Measurements from ENCODE around the gene USP20. TPM values are rescaled to one million over a fixed set of nuclear protein-coding genes. Genes with fewer than 3 reads are reported as not detected.

The USP20 gene
- total RNA-seq, 1 donor from 2014 or later, result 44.3 TPM

DNA sequence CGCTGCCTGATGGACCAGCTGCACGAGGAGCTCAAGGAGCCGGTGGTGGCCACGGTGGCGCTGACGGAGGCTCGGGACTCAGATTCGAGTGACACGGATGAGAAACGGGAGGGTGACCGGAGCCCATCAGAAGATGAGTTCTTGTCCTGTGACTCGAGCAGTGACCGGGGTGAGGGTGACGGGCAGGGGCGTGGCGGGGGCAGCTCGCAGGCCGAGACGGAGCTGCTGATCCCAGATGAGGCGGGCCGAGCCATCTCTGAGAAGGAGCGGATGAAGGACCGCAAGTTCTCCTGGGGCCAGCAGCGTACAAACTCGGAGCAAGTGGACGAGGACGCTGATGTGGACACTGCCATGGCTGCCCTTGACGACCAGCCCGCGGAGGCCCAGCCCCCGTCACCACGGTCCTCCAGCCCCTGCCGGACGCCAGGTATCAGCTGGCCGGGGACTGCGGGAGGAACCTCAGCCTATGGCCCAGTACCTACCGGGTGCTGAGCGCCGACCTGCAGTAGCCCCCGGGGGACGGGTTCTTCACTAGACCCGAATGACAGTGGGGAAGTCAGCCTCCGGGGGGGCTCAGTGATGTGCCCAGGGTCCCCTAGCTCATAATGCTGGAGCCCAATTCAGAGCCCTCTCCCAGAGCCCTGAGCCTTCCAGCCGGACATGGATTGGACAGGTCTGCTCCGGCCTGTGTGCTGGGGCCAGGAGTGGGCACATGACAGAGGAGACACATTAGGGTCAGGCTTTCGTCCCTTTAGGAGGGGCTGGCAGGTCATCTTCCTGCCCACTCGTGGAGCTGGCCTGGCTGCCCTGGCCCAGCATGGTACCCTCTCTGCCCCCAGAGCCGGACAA, 33.0 kb downstream of the USP20 start:
- peak overlapping the region; percentile 61 for H3K4me3 Mint-ChIP-seq
- intact Hi-C loops (cut with micrococcal nuclease), result loop anchor here (2.0 kb wide), 1 partner anchor 17 kb away; no protein-coding TSS in a partner anchor
- no peaks in the 10 kb centered on the region for H3K27me3 Mint-ChIP-seq
- peaks cover 41% of the 10 kb centered on the region for H3K36me3 Mint-ChIP-seq (ENCODE audit: low read depth)
- DNase-seq, result no peak
- peak overlapping the region; percentile 92 for H3K27ac Mint-ChIP-seq
- H3K4me1 Mint-ChIP-seq, result peaks cover 62% of the 10 kb centered on the region
- no peaks in the 10 kb centered on the region for H3K9me3 Mint-ChIP-seq

DNA sequence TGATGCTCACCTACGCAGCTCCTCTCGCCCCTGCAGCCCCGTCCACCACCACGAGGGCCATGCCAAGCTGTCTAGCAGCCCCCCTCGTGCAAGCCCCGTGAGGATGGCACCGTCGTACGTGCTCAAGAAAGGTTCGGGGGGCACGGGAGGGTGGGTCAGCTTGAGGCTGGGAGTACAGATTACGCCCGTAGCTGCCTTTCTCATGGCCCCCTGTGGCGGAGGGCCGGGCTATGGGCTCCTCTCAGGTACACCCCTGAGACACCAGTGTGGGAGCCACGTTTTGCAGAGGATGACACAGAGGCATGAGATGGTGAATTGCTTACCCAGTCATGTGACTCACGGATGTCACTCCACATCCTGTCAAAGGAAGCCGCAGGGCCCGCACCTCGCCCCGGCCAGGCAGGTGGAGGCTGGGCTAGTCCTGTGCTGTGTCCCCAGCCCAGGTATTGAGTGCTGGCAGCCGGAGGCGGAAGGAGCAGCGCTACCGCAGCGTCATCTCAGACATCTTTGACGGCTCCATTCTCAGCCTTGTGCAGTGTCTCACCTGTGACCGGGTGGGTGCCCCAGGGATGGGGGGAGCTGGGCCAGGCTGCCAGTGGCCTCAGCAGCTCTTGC, 33.7 kb downstream of the USP20 start:
- intact Hi-C loops (cut with micrococcal nuclease), result loop anchor here (1.0 to 2.0 kb wide), 2 partner anchors 16 to 34 kb away; partner anchors contain the start of genes C9orf78 and USP20
- Mint-ChIP-seq H3K27ac (peak overlapping the region; percentile 92), H3K4me1 (peaks cover 56% of the 10 kb centered on the region)

DNA sequence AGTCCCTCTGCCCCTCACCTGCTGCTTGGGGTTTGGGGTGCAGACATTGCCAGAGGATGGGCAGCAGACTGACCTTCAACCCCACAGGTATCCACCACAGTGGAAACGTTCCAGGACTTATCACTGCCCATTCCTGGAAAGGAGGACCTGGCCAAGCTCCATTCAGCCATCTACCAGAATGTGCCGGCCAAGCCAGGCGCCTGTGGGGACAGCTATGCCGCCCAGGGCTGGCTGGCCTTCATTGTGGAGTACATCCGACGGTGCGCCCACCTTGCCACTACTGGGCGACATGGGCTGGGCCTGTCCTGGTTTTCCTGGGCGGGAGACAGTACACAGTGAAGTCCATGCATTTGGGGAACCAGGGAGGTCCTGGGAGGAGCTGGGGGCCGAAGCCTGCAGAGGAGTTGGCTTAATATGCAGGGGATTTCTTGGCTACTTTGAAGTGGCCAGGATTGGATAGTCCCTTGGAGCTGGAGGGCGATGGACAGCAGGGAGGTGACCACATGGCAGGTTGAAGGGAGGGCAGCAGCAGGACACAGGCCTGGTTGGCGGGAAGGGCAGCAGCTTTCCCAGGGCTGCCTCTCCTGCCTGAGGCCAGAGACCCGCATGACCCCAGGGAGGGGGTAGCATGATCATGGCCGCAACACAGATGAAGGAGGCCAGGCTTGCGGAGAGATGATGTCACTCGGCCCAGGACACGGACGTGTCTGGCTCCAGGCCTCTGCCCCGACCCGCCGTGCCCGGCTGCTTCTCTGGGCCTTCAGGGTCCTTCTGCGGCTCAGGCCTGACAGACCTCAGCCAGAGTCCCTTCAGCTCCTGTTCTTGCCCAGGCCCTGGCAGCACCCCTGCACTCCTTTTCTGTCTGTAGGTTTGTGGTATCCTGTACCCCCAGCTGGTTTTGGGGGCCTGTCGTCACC, 34.6 kb downstream of the USP20 start:
- no peaks in the 10 kb centered on the region for H3K9me3 Mint-ChIP-seq
- peak overlapping the region; percentile 92 for H3K27ac Mint-ChIP-seq
- H3K36me3 Mint-ChIP-seq (ENCODE audit: low read depth), result peaks cover 43% of the 10 kb centered on the region
- peak; percentile 60 for DNase-seq
- H3K27me3 Mint-ChIP-seq, result no peaks in the 10 kb centered on the region
- peak overlapping the region; percentile 61 for H3K4me3 Mint-ChIP-seq
- intact Hi-C loops (cut with micrococcal nuclease), result loop anchor here (1.0 to 2.0 kb wide), 2 partner anchors 15 to 35 kb away; partner anchors contain the start of genes C9orf78 and USP20
- H3K4me1 Mint-ChIP-seq, result peaks cover 53% of the 10 kb centered on the region

More for the DNA sequence above, 33.7 kb downstream of the USP20 start:
- Mint-ChIP-seq H3K9me3 (no peaks in the 10 kb centered on the region), H3K4me3 (peak overlapping the region; percentile 61), H3K27me3 (no peaks in the 10 kb centered on the region), H3K36me3 (ENCODE audit: low read depth) (peaks cover 39% of the 10 kb centered on the region)
- DNase-seq, result peak; percentile 96

DNA sequence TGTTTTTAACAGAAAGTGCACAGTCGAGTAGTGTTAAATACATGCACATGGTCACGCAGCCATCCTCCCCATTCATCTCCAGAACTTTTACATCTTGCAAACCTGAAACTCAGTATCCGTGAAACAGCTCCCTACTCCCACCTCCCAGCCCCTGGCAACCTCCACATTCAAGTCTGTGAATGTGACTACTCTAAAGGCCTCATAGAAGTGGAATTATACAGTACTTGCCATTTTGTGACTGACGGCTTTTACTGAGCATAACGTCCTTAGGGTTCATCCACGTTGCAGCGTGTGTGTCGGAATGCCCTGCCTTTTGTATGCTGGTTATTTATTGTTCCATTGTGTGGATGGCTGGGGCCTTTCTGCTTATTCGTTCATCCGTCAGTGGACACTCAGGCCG, 35.8 kb downstream of the USP20 start:
- Mint-ChIP-seq H3K27me3 (no peaks in the 10 kb centered on the region), H3K4me1 (peaks cover 47% of the 10 kb centered on the region), H3K36me3 (ENCODE audit: low read depth) (peaks cover 37% of the 10 kb centered on the region), H3K27ac (peak overlapping the region; percentile 42), H3K9me3 (no peaks in the 10 kb centered on the region), H3K4me3 (no peak overlapping the region)
- intact Hi-C loops (cut with micrococcal nuclease), result no loop called here
- DNase-seq, result no peak

DNA sequence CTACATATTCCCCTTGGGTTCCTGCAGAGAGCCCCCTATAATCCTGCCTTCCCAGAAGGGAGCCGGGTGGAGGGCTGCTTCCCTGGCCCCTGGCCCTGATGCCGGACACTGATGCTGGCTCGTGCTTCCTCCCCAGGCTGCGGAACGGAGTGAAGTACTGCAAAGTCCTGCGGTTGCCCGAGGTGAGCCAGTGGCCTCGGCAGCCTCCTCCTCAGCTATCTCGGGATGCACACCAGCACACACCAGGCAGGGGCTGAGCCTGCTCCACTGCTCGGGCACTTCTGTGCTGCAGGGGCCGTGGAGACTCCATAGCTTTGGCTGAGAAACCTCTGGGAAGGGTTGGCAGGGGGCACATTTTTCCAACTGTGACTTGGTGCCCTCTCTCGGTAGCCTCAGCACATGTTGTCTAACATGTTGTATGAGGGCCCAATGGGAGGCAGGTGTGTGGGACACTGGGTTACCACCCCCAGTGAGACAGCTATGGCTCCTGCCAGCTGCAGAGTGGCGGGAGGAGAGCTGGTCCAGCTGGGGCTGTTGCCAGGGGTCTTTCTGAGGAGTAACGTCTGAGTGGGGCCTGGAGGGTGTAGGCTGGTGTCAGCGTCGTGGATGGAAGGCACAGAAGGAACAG, 38.4 kb downstream of the USP20 start:
- H3K27me3 Mint-ChIP-seq, result no peaks in the 10 kb centered on the region
- DNase-seq, result no peak
- no peak overlapping the region for H3K27ac Mint-ChIP-seq
- no peaks in the 10 kb centered on the region for H3K9me3 Mint-ChIP-seq
- peaks cover 35% of the 10 kb centered on the region for H3K36me3 Mint-ChIP-seq (ENCODE audit: low read depth)
- intact Hi-C loops (cut with micrococcal nuclease), result no loop called here
- peaks cover 29% of the 10 kb centered on the region for H3K4me1 Mint-ChIP-seq
- H3K4me3 Mint-ChIP-seq, result no peak overlapping the region

DNA sequence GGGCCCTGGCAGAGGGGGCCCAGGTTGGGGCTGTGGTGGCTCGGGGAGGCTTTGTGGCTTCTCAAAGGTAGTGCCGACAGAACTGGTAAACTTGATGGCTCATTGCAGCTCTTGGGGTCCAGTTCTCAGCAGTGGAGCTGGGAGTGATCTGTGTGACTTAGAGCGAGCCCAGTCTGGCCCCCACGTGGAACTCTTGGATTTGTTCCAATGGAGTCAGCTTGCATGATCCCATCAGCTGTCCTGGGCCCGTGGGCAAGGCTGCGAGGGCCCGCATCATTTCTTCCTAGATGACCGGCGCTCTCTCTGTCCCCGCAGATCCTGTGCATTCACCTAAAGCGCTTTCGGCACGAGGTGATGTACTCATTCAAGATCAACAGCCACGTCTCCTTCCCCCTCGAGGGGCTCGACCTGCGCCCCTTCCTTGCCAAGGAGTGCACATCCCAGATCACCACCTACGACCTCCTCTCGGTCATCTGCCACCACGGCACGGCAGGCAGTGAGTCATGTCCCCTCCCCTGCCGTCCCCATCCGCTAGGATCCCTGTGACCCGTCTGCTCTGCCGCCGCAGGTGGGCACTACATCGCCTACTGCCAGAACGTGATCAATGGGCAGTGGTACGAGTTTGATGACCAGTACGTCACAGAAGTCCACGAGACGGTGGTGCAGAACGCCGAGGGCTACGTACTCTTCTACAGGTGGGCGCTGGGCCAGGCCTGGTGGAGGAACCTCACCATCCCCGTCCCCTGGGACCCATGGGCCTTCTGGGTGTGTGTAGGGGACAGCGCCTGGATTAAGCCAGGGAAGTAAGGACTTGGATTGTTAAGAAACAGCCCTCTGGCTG, 39.2 kb downstream of the USP20 start:
- H3K9me3 Mint-ChIP-seq, result no peaks in the 10 kb centered on the region
- peaks cover 21% of the 10 kb centered on the region for H3K4me1 Mint-ChIP-seq
- intact Hi-C loops (cut with micrococcal nuclease), result no loop called here
- H3K27ac Mint-ChIP-seq, result peak overlapping the region; percentile 37
- H3K27me3 Mint-ChIP-seq, result no peaks in the 10 kb centered on the region
- DNase-seq, result no peak
- H3K36me3 Mint-ChIP-seq (ENCODE audit: low read depth), result peaks cover 35% of the 10 kb centered on the region
- no peak overlapping the region for H3K4me3 Mint-ChIP-seq

DNA sequence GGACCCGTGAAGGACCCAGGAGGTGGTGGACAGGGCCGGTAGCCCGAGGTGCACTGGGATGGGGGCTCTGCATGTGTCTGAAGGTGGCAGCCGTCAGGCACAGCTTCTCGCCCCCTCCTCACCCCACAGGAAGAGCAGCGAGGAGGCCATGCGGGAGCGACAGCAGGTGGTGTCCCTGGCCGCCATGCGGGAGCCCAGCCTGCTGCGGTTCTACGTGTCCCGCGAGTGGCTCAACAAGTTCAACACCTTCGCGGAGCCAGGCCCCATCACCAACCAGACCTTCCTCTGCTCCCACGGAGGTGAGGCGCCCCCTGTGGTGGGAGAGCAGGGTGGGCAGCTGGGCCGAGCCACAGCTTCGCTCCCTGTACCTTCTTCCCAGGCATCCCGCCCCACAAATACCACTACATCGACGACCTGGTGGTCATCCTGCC, 39.9 kb downstream of the USP20 start:
- intact Hi-C loops (cut with micrococcal nuclease), result no loop called here
- Mint-ChIP-seq H3K4me1 (peaks cover 16% of the 10 kb centered on the region), H3K4me3 (no peak overlapping the region), H3K9me3 (no peaks in the 10 kb centered on the region), H3K36me3 (ENCODE audit: low read depth) (peaks cover 35% of the 10 kb centered on the region), H3K27ac (no peak overlapping the region), H3K27me3 (no peaks in the 10 kb centered on the region)
- no peak for DNase-seq

DNA sequence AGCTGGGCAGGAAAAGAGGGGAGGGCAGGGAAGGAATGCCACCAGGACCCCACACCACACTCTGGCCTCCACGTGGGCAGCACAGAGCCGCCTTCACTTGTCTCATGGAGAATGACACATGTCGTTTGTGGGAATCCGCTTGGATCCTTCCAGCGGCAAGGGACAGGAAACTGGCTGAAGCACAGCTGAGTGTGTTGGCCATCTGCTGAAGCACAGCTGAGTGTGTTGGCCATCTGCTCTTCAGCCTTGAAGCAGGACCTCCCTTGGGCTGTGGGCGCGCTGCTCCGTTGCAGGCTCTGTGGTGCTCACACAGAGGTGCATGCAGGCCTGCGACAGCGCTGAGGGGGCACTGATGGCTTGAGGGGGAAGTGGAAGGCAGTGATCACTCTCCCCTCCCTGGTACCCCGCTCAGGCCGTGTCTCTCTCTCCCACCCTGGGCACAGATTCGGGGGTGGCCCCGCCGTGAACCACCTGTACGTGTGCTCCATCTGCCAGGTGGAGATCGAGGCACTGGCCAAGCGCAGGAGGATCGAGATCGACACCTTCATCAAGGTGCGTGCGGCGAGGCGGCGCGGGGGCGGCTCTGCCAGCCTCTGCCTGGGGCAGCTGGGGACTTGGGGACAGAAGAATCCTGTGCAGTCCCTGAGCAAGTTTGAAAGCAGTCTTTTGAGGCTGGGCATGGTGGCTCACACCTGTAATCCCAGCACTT, 40.6 kb downstream of the USP20 start:
- no peaks in the 10 kb centered on the region for H3K9me3 Mint-ChIP-seq
- intact Hi-C loops (cut with micrococcal nuclease), result no loop called here
- no peaks in the 10 kb centered on the region for H3K27me3 Mint-ChIP-seq
- peaks cover 10% of the 10 kb centered on the region for H3K4me1 Mint-ChIP-seq
- no peak overlapping the region for H3K27ac Mint-ChIP-seq
- DNase-seq, result no peak
- H3K4me3 Mint-ChIP-seq, result no peak overlapping the region
- peaks cover 35% of the 10 kb centered on the region for H3K36me3 Mint-ChIP-seq (ENCODE audit: low read depth)

DNA sequence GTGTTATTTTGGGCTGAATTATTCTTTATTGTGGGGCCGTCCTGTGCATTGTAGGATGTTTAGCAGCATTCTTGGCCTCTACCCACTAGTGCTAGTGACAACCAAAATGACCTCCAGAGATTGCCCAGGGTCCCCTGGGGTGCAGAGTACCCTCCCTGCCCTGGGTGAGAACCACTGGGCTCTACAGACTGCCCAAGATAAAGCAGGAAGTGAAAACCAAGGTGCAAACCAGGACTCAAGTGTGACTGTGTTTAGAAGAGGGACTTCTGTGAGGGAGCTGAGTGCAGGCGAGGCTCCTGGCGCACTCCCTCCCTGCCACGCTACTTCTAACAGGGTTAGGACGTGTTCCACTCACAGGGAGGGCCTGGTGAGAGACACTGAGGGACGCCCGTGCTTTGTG, 41.6 kb downstream of the USP20 start:
- Mint-ChIP-seq H3K9me3 (no peaks in the 10 kb centered on the region), H3K36me3 (ENCODE audit: low read depth) (peaks cover 31% of the 10 kb centered on the region), H3K27ac (peak overlapping the region; percentile 45), H3K27me3 (no peaks in the 10 kb centered on the region), H3K4me1 (peaks cover 5% of the 10 kb centered on the region), H3K4me3 (no peak overlapping the region)
- DNase-seq, result no peak
- intact Hi-C loops (cut with micrococcal nuclease), result no loop called here

DNA sequence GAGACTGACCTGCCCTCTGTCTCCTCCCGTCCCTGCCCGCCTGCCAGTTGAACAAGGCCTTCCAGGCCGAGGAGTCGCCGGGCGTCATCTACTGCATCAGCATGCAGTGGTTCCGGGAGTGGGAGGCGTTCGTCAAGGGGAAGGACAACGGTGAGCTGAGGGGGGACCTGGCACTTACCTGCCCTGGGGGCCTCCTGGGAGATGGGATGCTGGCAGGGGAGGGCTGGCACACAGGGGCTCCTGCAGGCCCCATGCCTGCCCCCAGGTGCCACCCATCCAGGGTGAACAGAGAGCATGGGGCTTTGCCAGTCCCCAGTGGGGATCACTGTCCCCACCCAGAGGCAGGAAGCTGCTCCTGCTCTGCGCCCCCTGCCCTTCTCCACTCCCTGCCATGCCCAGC, 43.0 kb downstream of the USP20 start:
- no peak overlapping the region for H3K4me3 Mint-ChIP-seq
- H3K27me3 Mint-ChIP-seq, result no peaks in the 10 kb centered on the region
- no peaks in the 10 kb centered on the region for H3K9me3 Mint-ChIP-seq
- intact Hi-C loops (cut with micrococcal nuclease), result no loop called here
- no peak overlapping the region for H3K27ac Mint-ChIP-seq
- peaks cover 3% of the 10 kb centered on the region for H3K4me1 Mint-ChIP-seq
- no peak for DNase-seq
- peaks cover 32% of the 10 kb centered on the region for H3K36me3 Mint-ChIP-seq (ENCODE audit: low read depth)

DNA sequence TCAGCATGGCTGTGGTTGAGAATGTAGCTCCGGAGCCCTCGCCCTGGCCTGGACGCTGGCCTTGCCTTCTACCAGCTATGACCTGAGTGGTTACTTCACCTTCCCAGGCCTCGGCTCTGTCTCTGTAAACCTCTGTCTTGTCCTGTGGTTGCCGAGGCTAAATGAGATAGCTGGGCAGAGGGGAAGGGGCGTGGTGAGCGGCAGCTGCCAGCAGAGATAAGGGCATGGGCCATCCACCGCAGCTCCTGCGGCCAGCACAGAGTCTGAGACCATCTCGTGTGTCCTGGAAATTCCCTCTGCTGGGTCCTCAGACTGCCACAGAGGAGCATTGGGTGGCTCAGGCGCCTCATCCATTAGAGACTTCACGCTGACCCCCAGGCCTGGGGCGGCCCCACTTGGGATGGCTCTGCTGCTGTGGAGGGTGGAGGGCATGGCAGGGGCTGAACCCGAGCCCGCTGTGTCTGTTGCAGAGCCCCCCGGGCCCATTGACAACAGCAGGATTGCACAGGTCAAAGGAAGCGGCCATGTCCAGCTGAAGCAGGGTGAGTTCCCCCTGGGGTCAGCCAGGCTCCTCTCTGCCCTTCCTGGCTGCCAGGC, 43.9 kb downstream of the USP20 start:
- Mint-ChIP-seq H3K9me3 (no peaks in the 10 kb centered on the region), H3K36me3 (ENCODE audit: low read depth) (peaks cover 27% of the 10 kb centered on the region), H3K27ac (no peak overlapping the region), H3K27me3 (no peaks in the 10 kb centered on the region), H3K4me3 (no peak overlapping the region), H3K4me1 (peaks cover 10% of the 10 kb centered on the region)
- intact Hi-C loops (cut with micrococcal nuclease), result no loop called here
- DNase-seq, result no peak

All from activated CD4-positive, alpha-beta T cell treated with anti-CD3 and anti-CD28 coated beads, Interleukin-2, amount 10 ng/mL, durations not matched to agents 24 days and 14 days (primary cell).